Measurements from ENCODE around the gene PSG1. TPM values are rescaled to one million over a fixed set of nuclear protein-coding genes. Genes with fewer than 3 reads are reported as not detected.
"Not testable (repeated sequence)": the region's sequence is repeated elsewhere in the genome, so short reads cannot be mapped to it uniquely, and the experiment has no call there.

The PSG1 gene
- polyA plus RNA-seq, 1 donor: 0.28 TPM

DNA sequence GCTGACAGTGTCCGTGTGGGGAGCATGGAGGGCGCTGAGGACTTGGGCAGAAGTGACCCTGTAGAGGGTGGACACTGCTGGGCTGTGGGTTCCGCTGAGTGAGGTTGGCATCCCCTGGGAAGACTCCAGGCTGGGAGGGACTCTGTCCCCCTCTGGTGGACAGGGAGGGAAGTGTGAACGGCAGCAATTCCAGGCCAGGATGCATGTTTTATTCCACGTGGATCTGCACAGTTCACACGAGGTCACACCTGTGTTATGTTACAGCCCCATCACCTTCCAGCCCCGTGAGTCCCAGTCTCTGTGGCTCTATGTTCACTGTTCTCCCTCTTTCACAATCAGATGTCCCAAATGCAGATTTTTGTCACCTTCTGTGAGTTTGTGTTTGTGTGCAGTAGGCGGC is 1.8 kb upstream of the PSG1 start:
- DNase-seq (ENCODE audit: low read depth): not testable (repeated sequence)

DNA sequence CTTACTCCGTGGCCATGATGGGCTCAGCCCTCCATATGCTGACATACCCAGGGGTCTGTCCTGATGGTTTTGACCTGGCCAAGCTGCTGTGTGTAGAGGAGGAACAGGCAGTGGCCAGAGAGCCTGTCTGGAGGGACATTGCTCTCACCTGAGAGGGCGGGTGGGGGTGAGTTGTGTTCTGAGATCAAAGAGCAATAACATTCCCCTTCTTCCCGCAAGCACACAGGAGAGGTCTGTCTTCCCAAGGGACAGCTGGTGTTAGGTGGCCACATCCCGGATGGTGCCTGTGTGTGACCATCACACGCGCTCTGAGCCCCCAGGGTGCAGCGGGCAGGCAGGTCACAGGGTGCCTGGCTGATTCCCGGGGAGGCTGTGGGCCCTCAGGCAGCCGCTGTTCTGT is 1.1 kb upstream of the PSG1 start:
- not testable (repeated sequence) for DNase-seq (ENCODE audit: low read depth)

DNA sequence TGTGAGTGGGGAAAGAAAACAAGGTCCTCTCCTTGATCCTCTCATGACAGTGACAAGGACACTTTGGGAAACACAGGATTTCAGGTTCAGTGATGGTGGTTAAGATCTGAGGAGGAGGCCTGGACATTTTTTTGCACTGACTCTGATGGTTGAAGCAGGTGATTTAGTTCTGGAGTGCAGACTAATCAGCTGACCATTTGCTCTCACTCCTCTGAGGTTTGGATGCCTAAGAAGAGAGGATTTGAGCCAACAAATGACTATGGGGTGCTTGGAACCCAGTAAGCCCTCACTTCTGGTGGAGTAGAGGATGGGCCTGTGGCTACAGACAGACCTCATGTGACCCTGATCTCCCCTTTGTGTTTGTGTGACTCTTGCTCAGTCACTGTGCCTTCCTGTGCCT is 2.9 kb downstream of the PSG1 start:
- DNase-seq (ENCODE audit: low read depth): not testable (repeated sequence)

GRCh38 chr19:42875881-42876280 is 3.6 kb downstream of the PSG1 start:
- DNase-seq (ENCODE audit: low read depth): not testable (repeated sequence)

DNA sequence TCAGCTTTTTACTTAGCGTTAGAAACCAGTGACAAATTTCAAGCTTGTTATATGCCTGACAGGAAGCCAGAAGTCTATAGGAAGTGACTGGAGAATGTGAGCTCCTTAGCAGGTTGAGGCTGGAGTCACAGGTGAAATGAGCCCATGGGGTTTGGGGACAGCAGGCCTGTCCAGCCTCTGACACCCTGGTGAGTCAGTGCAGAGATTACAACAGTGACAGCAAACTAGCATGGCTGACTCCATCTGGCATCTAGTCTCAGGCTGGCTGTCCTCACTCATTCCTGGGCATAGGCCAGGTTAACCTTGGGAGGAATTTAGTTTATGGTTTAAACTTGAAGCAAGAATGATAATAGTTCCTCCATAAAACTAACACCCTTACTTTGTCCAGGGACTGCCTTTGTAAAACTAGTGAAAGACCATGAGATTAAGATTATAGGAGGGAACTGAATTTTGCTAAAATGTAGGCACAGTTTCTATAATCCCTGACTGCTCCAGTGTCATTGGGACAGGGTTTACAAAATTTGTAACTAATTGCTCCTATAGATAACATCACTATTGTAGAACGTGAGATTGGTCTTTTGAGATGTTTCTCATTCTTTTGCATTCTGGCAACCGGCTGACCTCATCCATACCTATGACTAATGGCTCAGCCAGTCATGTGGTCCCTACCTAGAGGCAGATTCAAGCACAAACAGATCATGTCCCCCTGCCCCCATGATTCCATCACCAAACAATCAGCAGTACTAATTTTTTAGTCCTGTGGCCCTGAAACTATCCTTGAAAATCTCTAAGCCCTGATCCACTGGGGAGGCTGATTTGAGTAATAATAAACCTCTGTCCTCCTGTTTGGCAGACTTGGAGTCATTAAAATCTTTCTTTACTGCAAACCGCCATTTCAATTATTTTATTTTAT is 4.4 kb downstream of the PSG1 start:
- not testable (repeated sequence) for DNase-seq (ENCODE audit: low read depth)

DNA sequence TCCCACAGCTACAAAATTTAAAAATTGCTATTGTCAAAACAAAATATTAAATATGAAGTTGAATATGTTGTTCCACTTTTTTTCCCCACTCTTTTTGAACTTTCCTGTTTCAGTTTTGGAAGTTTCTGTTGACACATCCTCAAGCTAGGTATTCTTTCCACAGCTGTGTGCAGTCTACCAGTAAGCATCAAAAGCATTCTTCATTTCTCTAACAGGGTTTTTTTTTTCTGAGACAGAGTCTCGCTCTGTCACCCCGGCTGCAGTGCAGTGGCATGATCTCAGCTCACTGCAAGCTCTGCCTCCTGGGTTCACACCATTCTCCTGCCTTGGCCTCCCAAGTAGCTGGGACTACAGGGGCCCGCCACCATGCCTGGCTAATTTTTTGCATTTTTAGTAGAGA is 5.4 kb downstream of the PSG1 start:
- DNase-seq (ENCODE audit: low read depth): not testable (repeated sequence)

DNA sequence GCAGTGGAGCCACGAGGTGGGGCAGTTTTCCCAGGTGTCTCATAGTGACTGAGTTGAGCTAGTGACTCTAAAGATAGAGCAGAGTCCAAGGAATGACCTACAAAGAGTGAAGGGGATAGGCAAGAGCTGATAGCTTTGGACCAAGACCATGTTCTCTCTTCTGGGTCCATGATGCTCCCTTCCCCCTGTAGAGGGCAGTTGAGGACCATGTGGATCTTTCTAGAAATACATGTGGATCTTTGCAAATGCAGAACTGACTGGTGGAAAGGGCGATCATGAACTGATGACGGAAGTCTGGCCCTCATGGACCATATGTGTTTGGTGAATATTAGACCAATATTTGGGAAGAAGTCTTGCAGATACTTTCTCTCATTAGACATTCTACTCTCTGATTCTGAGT is 6.9 kb downstream of the PSG1 start:
- no peak for DNase-seq (ENCODE audit: low read depth)

GRCh38 chr19:42857544-42857867 is 22.0 kb downstream of the PSG1 start:
- DNase-seq (ENCODE audit: low read depth): no peak

GRCh38 chr19:42856866-42857543 is 22.5 kb downstream of the PSG1 start:
- DNase-seq (ENCODE audit: low read depth): not testable (repeated sequence)

DNA sequence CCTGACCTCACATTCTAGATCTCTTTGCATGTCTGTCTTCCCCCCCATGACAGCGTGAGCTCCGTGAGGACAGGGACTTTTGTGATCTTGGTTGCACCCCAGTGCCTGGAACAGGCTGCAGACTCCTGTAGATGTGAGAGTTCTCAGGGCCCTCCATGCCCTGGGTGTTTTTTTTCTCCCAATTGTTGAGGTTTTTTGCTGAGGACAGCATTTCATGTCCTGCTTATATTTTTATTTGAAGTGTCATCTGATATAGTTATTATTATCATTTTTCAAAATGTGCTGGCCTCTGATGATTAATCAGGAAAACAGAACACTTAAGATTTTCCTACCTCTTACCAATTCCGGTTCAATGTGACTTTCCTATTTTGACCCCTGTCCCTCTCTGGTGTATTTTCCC is 24.8 kb downstream of the PSG1 start:
- not testable (repeated sequence) for DNase-seq (ENCODE audit: low read depth)

- not testable (repeated sequence) for DNase-seq (ENCODE audit: low read depth)
These were observed 26.3 kb downstream of the PSG1 start for GRCh38 chr19:42853231-42853630.

- DNase-seq (ENCODE audit: low read depth): not testable (repeated sequence)
These were observed 26.7 kb downstream of the PSG1 start for GRCh38 chr19:42852821-42853220.

DNA sequence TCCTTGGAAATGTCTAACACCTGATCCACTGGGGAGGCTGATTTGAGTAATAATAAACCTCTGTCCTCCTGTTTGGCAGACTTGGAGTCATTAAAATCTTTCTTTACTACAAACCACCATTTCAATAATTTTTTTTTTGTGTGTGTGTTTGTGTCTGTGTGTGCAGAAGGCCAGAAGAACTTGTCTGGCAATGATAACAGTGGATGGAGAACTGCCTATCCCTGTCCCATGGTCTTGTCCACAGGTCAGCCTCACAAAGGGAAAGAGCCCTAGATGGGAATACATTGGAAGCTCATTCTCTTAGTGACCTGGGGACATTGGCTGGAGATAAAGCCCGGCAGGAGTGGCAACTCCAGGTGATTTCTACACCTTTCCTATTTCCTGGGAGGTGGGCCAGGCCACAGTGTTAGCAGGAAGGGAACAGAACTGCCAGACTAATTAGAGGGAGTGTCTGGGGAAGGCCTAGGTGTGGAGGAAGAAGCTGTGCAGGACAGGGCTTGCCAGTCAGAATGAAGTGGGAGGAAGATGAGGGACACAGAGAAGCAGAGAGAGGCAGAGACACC is 27.7 kb downstream of the PSG1 start:
- not testable (repeated sequence) for DNase-seq (ENCODE audit: low read depth)

DNA sequence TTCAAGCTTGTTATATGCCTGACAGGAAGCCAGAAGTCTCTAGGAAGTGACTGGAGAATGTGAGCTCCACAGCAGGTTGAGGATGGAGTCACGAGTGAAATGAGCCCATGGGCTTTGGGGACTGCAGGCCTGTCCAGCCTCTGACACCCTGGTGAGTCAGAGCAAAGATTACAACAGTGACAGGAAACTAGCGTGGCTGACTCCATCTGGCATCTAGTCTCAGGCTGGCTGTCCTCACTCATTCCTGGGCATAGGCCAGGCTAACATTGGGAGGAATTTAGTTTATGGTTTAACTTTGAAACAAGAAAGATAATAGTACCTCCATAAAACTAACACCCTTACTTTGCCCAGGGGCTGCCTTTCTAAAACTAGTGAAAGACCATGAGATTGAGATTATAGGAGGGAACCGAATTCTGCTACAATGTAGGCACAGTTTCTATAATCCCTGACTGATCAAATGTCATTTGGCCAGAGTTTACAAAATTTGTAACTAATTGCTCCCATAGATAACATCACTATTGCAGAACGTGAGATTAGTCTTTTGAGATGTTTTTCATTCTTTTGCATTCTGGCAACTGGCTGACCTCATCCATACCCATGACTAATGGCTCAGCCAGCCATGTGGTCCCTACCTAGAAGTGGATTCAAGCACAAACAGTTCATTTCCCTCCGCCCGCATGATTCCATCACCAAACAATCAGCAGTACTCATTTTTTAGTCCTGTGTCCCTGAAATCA is 28.4 kb downstream of the PSG1 start:
- DNase-seq (ENCODE audit: low read depth): no peak

GRCh38 chr19:42846597-42846996 is 32.9 kb downstream of the PSG1 start:
- DNase-seq (ENCODE audit: low read depth): no peak

- DNase-seq (ENCODE audit: low read depth): not testable (repeated sequence)
These were observed 35.9 kb downstream of the PSG1 start for GRCh38 chr19:42843631-42844030.

DNA sequence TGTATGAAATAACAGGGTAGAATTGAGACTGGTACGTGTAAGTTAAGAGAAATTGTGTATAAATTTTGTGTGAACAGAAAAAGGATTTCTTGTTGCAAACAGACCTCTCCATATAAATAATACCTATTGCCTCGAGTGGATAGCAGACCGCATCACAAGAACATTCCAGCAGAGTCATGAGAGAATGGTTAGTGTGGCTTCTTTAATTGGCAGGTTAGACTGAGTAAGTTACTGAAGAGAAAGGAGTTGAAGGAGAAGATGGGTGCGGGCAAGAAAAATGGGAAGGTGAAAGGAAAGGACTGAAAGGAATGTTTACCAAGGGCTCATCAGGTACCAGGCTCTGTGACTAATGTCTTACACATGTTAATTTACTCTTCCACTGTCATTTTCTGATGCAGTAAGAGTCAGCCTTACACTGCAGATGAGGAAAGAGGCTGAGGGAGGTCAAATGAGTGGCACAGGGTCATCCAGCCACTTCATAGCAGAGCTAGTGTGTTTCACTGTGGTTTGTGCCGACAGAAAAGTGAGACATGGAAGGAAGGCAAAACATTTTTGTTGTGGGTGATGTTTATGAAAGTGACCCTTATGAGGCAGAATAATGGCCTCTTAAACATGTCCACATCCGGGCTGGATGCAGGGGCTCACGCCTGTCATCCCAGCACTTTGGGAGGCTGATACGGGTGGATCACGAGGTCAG is 46.6 kb downstream of the PSG1 start:
- DNase-seq (ENCODE audit: low read depth): not testable (repeated sequence)

DNA sequence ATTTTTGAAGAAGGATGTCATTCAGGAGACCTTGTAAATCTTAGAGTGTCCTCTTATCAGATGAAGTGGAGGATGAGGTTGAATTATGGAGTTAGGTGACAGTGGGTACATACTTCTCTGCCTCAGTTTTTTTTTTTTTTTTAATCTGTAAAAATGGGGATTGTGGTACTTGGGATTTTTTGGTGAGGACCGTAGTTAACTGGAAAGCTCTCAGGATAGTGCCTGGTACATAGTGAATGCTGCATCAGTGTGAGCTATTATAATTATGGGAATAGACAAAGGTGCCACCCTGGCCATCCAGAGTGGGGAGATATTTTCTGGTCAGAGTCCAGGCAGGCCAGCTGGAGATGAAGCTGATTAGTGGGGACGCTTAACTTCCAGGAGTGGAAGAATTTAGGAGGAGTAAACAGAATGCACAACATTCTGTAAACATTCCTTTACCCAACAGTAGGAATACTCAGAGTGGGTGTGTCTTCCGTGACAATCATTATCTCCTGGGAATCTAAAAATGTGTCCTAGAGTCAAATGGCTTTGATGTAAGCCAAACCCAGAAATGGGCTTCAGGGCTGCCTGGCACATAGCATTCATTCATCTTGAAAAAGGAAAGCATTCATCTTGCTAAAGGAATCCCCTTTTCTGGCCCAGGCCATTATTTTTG is 47.4 kb downstream of the PSG1 start:
- not testable (repeated sequence) for DNase-seq (ENCODE audit: low read depth)

- no peak for DNase-seq (ENCODE audit: low read depth)
These were observed 48.1 kb downstream of the PSG1 start for GRCh38 chr19:42831221-42832019.

All from forelimb muscle (tissue), 1 donor.